Memory B cell (primary cell): Measurements from ENCODE around the gene POP4.

Experiments used
- ATAC-seq: fragments of 150-1000 bp; cut with Tn5 transposase; 2 replicates; pipeline ENCODE4 v1.10.0; 2021; ENCODE audit warnings: low read depth, mild to moderate bottlenecking, moderate library complexity
- DNase-seq, 2 donors: peaks; one replicate each; pipeline ENCODE4 v3.0.0; 2022; ENCODE audit warnings: low spot score in 2 of 2
- H3K27ac Mint-ChIP-seq: one replicate; pipeline ENCODE4 v1.8.0; 2022; ENCODE audit warnings: mild to moderate bottlenecking, moderate library complexity, mixed read lengths
- H3K27me3 Mint-ChIP-seq: one replicate; pipeline ENCODE4 v1.8.0; 2022; ENCODE audit warnings: mixed read lengths
- H3K36me3 Mint-ChIP-seq: one replicate; pipeline ENCODE4 v1.8.0; 2022; ENCODE audit warnings: mild to moderate bottlenecking, mixed read lengths
- H3K4me1 Mint-ChIP-seq: one replicate; pipeline ENCODE4 v1.8.0; 2022; ENCODE audit warnings: mixed read lengths
- H3K4me3 Mint-ChIP-seq: one replicate; pipeline ENCODE4 v1.8.0; 2022; ENCODE audit warnings: mild to moderate bottlenecking, moderate library complexity, mixed read lengths
- H3K9me3 Mint-ChIP-seq: one replicate; pipeline ENCODE4 v1.8.0; 2022; ENCODE audit warnings: mixed read lengths

The POP4 gene

DNA sequence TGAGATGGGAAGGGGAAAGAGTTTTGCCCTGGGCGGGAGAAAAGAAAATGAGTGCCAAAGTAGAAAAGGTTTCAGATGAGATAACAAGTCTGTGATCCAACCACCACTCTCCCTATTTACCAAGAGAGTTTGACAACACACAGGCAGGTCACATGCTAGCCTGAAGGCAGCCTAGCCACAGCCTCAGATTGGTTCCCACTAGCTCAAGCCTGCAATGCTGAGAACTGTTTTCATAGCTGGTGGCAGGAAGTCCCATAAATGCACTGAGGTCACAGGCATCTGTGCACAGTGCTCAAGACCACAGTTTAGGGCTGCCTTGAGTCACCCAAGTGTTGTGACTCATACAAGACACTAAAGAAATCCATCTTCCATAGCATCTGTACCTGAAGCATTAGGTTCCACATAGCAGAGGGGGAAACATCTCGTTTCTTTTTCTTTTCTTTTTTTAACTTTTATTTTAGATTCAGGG is 18.5 kb upstream of the POP4 start:
- Mint-ChIP-seq H3K4me3 (no peak overlapping the region), H3K27me3 (peaks cover 15% of the 10 kb centered on the region), H3K27ac (no peak overlapping the region), H3K36me3 (peaks cover 2% of the 10 kb centered on the region), H3K9me3 (peaks cover 4% of the 10 kb centered on the region), H3K4me1 (no peaks in the 10 kb centered on the region)
- DNase-seq: no peak
- ATAC-seq: no peak

DNA sequence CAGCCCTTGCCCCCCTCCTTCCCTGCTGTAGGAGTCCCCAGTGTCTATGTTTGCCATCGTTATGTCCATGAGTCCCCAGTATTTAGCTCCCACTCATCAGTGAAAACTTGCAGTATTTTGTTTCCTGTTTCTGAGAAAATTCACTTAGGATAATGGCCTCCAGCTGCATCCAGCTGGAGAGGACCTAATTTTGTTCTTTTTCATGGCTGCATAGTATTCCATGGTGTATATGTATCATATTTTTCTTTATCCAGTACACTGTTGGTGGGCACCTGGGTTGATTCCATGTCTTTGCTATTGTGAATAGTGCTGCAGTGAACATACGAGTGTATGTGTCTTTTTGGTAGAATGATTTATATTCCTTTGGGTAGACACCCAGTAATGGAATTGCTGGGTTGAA is 18.0 kb upstream of the POP4 start:
- H3K36me3 Mint-ChIP-seq: peaks cover 2% of the 10 kb centered on the region
- H3K9me3 Mint-ChIP-seq: peaks cover 4% of the 10 kb centered on the region
- no peak overlapping the region for H3K27ac Mint-ChIP-seq
- DNase-seq: no peak
- no peak for ATAC-seq
- H3K4me3 Mint-ChIP-seq: no peak overlapping the region
- no peaks in the 10 kb centered on the region for H3K4me1 Mint-ChIP-seq
- peaks cover 13% of the 10 kb centered on the region for H3K27me3 Mint-ChIP-seq

- Mint-ChIP-seq H3K4me3 (no peak overlapping the region), H3K27ac (no peak overlapping the region), H3K9me3 (peaks cover 4% of the 10 kb centered on the region), H3K36me3 (peaks cover 2% of the 10 kb centered on the region), H3K4me1 (no peaks in the 10 kb centered on the region), H3K27me3 (peaks cover 20% of the 10 kb centered on the region)
- ATAC-seq (no peak), DNase-seq (no peak)
These were observed 15.8 kb upstream of the POP4 start for GRCh38 chr19:29590278-29590677.

GRCh38 chr19:29591670-29592069 is 14.4 kb upstream of the POP4 start:
- DNase-seq (no peak), ATAC-seq (no peak)
- Mint-ChIP-seq H3K9me3 (peaks cover 4% of the 10 kb centered on the region), H3K36me3 (peaks cover 2% of the 10 kb centered on the region), H3K27ac (no peak overlapping the region), H3K27me3 (peaks cover 17% of the 10 kb centered on the region), H3K4me3 (no peak overlapping the region), H3K4me1 (no peaks in the 10 kb centered on the region)

GRCh38 chr19:29593869-29594268 is 12.2 kb upstream of the POP4 start:
- no peaks in the 10 kb centered on the region for H3K4me1 Mint-ChIP-seq
- H3K27ac Mint-ChIP-seq: no peak overlapping the region
- peaks cover 16% of the 10 kb centered on the region for H3K27me3 Mint-ChIP-seq
- ATAC-seq (no peak), DNase-seq (no peak)
- H3K9me3 Mint-ChIP-seq: peaks cover 4% of the 10 kb centered on the region
- H3K4me3 Mint-ChIP-seq: no peak overlapping the region
- peaks cover 2% of the 10 kb centered on the region for H3K36me3 Mint-ChIP-seq

DNA sequence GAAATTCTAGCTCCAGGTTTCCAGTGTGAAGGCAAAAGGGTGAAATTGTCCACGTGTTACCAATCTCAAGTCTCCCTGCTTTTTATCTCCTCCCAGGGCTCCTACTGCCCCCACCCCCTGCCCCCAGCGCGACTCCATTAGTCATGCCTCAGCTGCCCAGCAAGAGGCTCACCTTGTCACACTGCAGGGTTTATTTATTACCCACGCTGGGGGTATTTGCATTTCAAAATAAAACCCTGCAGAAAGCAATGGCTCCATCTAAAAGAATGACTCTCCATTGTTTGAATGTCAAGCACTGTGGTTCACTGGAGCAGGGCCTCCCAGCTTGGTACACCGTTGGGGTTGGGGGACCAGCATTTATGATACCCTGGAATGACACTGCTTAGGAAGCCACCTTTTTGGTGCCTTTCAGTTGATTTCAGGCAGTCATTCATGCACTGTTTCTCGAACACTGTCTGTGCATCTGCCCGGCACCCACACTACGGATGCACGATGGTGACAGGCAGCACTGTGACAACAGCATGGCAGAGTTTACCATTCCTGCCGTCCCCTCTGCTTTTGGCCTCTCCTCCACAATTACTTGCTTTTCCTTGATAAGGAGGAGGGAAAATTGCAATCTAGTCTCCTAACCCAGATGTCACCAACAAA is 9.9 kb upstream of the POP4 start:
- DNase-seq (no peak), ATAC-seq (no peak)
- Mint-ChIP-seq H3K36me3 (no peaks in the 10 kb centered on the region), H3K4me3 (no peak overlapping the region), H3K9me3 (no peaks in the 10 kb centered on the region), H3K27me3 (peaks cover 14% of the 10 kb centered on the region), H3K27ac (no peak overlapping the region), H3K4me1 (no peaks in the 10 kb centered on the region)

DNA sequence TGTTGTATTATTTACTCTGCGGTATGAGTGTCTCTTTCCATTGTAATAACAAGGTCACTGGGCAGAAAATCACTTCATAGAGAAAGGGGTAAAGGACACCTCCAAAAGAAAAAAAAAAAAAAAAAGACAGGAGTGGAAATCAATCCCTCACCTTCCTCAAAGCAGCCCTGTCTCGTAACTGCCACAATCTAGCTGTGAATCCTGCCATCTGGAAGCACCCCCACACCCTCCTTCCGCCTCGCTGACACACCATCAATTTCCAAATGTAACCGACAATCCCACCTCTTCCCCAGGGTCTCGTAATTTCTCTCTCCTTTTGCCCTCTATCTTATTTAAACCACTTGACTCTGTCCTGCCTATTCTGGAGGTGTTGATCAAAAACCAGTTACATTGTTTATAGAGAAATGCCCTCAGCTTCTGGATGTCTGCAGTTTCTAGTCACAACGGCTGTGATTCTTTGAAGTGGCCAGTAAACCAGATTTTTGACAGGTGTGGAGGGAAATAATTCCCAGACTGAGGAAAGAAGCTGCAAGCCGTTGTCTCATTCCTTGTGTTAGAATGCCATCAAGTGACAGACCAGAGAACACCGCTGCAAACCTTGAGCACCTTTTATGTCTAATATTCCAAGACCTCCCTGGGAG is 9.1 kb upstream of the POP4 start:
- no peak for DNase-seq
- no peak for ATAC-seq
- H3K4me1 Mint-ChIP-seq: no peaks in the 10 kb centered on the region
- no peaks in the 10 kb centered on the region for H3K36me3 Mint-ChIP-seq
- no peaks in the 10 kb centered on the region for H3K9me3 Mint-ChIP-seq
- peaks cover 9% of the 10 kb centered on the region for H3K27me3 Mint-ChIP-seq
- no peak overlapping the region for H3K27ac Mint-ChIP-seq
- no peak overlapping the region for H3K4me3 Mint-ChIP-seq

DNA sequence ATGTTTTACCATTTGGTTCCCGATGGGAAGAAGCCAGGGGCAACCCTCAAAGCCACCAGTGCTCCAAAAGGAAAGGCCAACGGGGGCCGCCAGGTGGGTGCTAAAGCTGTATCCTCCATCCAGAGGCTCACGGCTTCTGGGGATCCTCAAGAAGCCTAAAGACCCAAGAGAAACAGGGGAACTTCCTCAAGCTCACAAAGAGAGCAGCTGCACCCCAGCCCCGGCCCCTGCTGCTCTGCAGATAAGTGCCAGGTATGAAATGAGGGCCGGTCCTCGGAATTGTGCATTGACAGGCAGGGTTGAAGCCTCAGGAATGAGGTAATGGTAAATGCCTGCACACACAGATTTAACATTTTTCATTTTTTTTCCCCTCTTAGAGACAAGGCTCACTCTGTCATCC is 8.0 kb upstream of the POP4 start:
- H3K36me3 Mint-ChIP-seq: no peaks in the 10 kb centered on the region
- ATAC-seq: no peak
- no peaks in the 10 kb centered on the region for H3K4me1 Mint-ChIP-seq
- no peak overlapping the region for H3K4me3 Mint-ChIP-seq
- peaks cover 9% of the 10 kb centered on the region for H3K27me3 Mint-ChIP-seq
- no peaks in the 10 kb centered on the region for H3K9me3 Mint-ChIP-seq
- no peak overlapping the region for H3K27ac Mint-ChIP-seq
- no peak for DNase-seq

DNA sequence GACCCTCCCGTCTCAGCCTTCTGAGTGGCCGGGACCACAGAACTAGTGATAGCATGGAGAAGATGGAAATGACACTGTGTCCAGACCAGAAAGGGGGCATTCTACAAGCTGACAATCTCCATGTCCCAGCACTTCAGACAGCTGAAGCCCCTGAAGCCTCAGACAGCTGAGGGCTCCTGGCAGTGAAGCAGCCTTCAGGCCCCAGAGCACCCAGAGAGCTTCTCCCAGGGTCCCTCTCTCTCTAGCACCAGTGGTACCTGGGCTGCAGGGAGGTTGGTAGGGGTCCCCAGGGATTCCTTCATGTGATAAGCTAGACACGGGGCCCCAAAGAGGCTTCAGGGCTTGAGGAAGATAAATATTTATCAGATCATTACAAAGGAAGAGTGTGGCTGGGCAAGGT is 7.6 kb upstream of the POP4 start:
- peaks cover 8% of the 10 kb centered on the region for H3K27me3 Mint-ChIP-seq
- H3K27ac Mint-ChIP-seq: no peak overlapping the region
- H3K36me3 Mint-ChIP-seq: no peaks in the 10 kb centered on the region
- DNase-seq: no peak
- no peak overlapping the region for H3K4me3 Mint-ChIP-seq
- H3K9me3 Mint-ChIP-seq: no peaks in the 10 kb centered on the region
- ATAC-seq: no peak
- H3K4me1 Mint-ChIP-seq: no peaks in the 10 kb centered on the region

- Mint-ChIP-seq H3K4me3 (no peak overlapping the region), H3K36me3 (no peaks in the 10 kb centered on the region), H3K9me3 (no peaks in the 10 kb centered on the region), H3K4me1 (peaks cover 5% of the 10 kb centered on the region), H3K27me3 (no peaks in the 10 kb centered on the region), H3K27ac (no peak overlapping the region)
- ATAC-seq: no peak
- no peak for DNase-seq
These were observed 2.8 kb upstream of the POP4 start for GRCh38 chr19:29603308-29603707.

DNA sequence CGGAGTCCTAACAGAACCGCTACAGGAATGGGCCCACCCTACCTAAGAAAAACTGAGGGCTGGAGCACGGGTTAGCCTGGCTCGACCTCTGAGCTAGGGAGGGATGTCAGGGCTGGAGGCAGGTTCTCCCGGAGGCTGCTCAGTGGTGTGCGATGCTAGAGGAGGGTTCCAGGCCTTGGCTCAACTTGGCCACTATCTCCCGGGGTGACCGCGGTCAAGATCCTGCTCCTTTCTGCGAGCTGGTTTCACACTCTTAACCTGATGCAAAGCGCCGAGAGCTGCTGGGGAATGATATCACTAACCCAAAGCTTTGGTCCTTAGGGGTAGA is 301 bp downstream of the POP4 start:
- peaks cover 2% of the 10 kb centered on the region for H3K36me3 Mint-ChIP-seq
- DNase-seq (no peak), ATAC-seq (peak; percentile 14)
- peak overlapping the region; percentile 97 for H3K4me3 Mint-ChIP-seq
- peaks cover 15% of the 10 kb centered on the region for H3K4me1 Mint-ChIP-seq
- H3K27ac Mint-ChIP-seq: peak overlapping the region; percentile 100
- H3K9me3 Mint-ChIP-seq: no peaks in the 10 kb centered on the region
- no peaks in the 10 kb centered on the region for H3K27me3 Mint-ChIP-seq

- Mint-ChIP-seq H3K27ac (peak overlapping the region; percentile 96), H3K4me3 (no peak overlapping the region), H3K36me3 (peaks cover 15% of the 10 kb centered on the region), H3K9me3 (no peaks in the 10 kb centered on the region), H3K27me3 (no peaks in the 10 kb centered on the region), H3K4me1 (peaks cover 17% of the 10 kb centered on the region)
- ATAC-seq (no peak), DNase-seq (no peak)
These were observed 3.6 kb downstream of the POP4 start for GRCh38 chr19:29609636-29610035.

- DNase-seq: no peak
- ATAC-seq: no peak
- Mint-ChIP-seq H3K9me3 (no peaks in the 10 kb centered on the region), H3K4me3 (no peak overlapping the region), H3K27ac (peak overlapping the region; percentile 96), H3K27me3 (no peaks in the 10 kb centered on the region), H3K4me1 (peaks cover 17% of the 10 kb centered on the region), H3K36me3 (peaks cover 18% of the 10 kb centered on the region)
These were observed 4.1 kb downstream of the POP4 start for GRCh38 chr19:29610213-29610573.

DNA sequence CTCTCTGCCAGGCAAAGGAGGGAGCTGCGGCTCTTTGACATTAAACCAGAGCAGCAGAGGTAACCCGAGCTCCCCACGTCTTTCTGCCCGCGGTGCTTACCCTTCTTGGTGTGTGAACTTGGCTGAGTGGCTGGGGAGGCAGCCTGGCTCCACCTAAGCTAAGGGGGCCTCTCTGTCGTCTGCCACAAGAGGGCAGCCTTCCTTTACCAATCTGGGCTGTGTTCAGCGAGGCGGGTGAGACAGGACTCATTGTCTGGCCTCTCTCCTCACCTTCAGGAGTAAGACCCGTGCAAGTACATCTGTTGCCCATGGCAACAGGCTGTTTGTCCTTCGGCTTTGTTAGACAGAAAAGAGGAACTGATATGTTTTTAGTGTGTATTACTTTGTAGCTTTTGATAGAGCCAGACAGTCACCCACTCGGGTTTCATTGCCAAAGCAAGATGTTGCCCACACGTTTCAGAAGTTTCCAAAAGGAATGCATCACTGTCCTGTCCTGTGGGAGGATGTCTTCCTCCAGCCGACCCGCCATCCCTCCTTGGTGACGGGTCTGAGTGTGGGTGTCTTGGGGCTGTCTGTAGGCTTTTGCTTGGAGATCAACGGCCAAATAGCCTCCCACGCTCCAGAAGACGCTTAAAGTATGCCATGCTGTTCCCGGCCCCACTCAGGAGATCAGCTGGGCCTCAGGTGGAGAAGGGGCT is 4.6 kb downstream of the POP4 start:
- Mint-ChIP-seq H3K4me3 (no peak overlapping the region), H3K9me3 (no peaks in the 10 kb centered on the region), H3K27me3 (no peaks in the 10 kb centered on the region), H3K27ac (peak overlapping the region; percentile 96), H3K4me1 (peaks cover 17% of the 10 kb centered on the region), H3K36me3 (peaks cover 23% of the 10 kb centered on the region)
- DNase-seq: peak; percentile 83 to 88
- peak; percentile 77 for ATAC-seq
